Stimulated activated CD4-positive, alpha-beta T cell treated with anti-CD3 and anti-CD28 coated beads, TNF-alpha, amount 100 ng/mL, for 1 hour (primary cell): ENCODE measurements around the gene CYP20A1.
"Not testable (repeated sequence)": the region's sequence is repeated elsewhere in the genome, so short reads cannot be mapped to it uniquely, and the experiment has no call there.

Experiments used
- DNase-seq, 3 donors: peaks; one replicate each; pipeline ENCODE4 v3.0.0-alpha.2; 2020; ENCODE audit warnings: low read depth in 3 of 3, low spot score in 1 of 3

The CYP20A1 gene, protein sequence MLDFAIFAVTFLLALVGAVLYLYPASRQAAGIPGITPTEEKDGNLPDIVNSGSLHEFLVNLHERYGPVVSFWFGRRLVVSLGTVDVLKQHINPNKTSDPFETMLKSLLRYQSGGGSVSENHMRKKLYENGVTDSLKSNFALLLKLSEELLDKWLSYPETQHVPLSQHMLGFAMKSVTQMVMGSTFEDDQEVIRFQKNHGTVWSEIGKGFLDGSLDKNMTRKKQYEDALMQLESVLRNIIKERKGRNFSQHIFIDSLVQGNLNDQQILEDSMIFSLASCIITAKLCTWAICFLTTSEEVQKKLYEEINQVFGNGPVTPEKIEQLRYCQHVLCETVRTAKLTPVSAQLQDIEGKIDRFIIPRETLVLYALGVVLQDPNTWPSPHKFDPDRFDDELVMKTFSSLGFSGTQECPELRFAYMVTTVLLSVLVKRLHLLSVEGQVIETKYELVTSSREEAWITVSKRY

DNA sequence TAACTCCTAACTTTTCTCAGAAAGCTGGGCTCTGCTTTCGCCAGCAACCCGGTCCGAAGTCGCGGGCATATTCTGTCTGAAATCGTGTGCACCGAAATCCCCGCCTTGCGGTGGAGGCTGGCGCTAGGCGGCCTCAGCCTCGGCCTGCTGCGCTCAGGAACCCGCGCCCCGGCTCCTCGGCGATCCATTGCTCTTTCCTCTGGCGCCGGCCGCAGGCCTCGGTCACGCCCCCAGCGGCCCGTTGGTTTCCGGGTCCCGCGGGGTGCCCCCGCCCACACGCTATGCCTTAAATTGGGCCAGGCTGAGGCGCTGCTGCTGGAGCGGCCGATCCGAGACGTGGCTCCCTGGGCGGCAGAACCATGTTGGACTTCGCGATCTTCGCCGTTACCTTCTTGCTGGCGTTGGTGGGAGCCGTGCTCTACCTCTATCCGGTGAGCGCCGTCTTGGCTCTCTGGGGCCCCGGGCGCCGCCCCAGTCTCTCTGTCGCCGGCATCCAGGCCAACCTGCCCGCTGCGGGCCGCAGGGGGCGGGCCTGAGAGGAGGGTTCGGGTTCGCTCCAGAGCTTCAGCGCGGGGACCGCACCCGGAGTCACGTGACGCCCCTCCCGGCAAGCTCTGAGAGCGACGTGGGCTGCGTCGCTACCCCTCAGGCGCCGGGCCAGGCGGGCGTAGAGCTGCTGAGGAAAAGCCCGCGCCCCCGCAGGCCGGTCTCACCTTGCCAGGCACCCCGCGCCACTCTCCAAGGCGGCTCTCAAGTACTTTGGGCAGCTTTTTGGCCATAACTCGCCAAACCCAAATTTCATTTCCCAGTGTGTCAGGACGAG lies at the start of gene CYP20A1:
CYP20A1 (plus strand) TSS at position 315 of the 823 bp plus-strand sequence; CDS start at position 360, 45 bp downstream.
- peak; percentile 92 to 95 (median 93) for DNase-seq

DNA sequence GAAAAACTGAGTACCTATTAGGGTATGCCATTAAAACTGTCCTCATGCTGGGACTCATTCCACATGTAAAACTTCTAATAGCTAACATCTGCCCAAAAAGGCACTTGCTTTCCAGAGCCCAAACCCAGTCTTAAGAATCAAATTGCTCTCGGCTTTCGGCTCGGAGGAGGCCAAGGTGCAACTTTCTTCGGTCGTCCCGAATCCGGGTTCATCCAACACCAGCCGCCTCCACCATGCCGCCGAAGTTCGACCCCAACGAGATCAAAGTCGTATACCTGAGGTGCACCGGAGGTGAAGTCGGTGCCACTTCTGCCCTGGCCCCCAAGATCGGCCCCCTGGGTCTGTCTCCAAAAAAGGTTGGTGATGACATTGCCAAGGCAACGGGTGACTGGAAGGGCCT lies 48.3 kb upstream of the CYP20A1 start:
- DNase-seq, result not testable (repeated sequence)

DNA sequence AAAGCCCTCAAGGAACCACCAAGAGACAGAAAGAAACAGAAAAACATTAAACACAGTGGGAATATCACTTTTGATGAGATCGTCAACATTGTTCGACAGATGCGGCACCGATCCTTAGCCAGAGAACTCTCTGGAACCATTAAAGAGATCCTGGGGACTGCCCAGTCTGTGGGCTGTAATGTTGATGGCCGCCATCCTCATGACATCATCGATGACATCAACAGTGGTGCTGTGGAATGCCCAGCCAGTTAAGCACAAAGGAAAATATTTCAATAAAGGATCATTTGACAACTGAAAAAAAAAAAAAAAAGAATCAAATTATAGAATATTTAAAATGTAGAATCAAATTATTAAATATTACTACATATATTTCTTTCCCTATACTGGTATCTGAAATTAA lies 47.8 kb upstream of the CYP20A1 start:
- DNase-seq, result not testable (repeated sequence)

GRCh38 chr2:203191961-203192360 lies 46.9 kb upstream of the CYP20A1 start:
- DNase-seq, result no peak

GRCh38 chr2:203195331-203196036 lies 43.3 kb upstream of the CYP20A1 start:
- no peak for DNase-seq

GRCh38 chr2:203200866-203201265 lies 38.0 kb upstream of the CYP20A1 start:
- DNase-seq, result no peak

DNA sequence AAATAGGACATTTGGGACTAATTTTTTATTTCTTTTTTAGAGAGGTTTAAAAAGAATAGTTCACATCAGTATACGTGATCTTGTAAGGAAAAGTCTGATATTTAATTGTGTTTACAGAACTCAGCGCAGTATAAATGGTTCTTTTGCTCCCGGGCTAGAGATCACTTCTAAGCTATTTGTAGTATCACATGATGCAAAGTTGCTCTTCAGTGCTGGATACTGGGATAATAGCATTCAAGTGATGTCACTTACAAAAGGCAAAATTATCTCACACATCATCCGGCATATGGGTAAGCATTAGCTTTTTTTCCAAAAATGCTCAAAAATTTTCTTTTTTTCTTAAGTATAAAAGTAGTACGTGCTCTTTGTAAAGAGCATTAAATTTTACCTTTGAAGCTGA lies 37.4 kb upstream of the CYP20A1 start:
- DNase-seq, result no peak

GRCh38 chr2:203209538-203209937 lies 29.3 kb upstream of the CYP20A1 start:
- no peak for DNase-seq

- DNase-seq, result peak in 1 of 3 donors; percentile 5
These were observed 13.3 kb upstream of the CYP20A1 start for GRCh38 chr2:203225423-203226039.

GRCh38 chr2:203229674-203230073 lies 9.1 kb upstream of the CYP20A1 start:
- not testable (repeated sequence) for DNase-seq

DNA sequence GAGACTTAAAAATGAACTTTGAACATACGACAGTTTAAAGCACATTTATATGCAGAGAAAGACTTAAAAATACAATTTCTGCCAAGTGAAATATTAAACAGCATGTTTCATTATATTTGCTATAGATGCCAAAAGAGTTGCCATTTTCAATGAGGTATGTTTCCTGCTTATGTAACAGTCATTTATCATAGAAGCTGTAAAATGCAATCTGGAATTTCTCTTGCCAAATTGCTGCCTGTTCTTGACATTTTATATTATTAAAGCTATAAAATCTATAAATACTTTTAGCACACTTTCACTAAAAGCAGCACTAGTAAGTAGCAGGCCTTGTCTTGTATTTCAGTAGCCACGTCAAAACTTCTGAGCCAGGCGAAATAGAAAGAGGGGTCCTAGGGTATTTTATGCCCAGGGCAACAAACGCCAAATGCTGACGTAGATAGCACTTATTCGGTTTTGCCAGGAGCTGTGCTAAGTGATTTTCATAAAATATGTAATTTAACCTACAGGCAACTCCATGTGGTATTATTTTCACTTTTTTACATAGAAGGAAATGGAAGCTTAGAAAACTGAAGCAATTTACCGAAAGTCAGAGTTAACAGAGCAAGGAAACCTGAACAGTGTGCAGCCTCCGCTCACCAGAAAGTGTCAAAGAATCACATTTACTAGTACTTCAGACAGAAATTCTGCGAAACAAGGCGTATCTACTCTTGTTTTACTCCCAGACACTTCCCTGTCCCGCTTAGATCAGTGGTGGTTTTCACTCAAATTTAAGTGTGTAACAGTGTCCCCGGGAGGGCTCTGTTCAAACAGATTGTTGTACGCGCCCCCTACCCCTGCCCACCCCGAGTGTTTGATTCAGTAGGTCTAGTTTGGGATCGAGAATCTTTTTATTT lies 1.2 kb upstream of the CYP20A1 start:
- DNase-seq, result no peak

DNA sequence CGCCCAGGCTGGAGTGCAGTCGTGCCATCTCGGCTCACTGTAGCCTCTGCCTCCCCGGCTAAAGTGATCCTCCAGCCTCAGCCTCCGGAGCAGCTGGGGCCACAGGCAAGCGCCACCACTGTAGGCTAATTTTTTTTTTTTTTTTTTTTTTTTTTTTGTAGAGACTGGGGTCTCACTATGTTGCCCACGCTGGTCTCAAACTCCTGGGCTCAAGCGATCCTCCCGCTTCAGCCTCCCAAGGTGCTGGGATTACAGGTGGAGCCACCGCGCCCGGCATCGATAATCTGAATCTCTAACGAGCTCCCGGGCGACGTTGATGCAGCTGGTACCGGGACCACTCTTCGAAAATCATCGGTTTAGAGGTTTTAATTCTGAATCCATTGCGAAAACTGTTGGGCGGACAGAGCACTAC lies 520 bp upstream of the CYP20A1 start:
- no peak for DNase-seq

DNA sequence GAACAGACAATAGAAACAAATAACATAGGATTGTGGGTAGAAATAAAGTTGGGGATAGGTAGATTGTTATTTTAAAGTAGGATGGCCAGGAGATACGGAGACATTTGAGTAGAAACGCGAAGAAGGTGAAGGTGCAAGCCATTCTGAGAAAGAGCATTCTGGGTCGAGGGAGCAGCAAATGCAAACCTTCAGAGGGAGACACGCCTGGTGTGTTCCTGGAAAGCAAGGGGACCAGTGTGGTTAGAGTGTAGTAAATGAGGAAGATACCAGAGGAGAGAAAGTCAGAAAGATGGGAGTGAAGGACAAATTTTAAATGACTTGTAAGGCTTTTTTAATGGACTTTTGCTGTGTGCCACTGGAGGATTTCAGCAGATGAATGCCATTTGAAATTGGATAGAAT lies 1.7 kb downstream of the CYP20A1 start:
- DNase-seq, result no peak

GRCh38 chr2:203242518-203242917 lies 3.7 kb downstream of the CYP20A1 start:
- no peak for DNase-seq

- DNase-seq, result no peak
These were observed 7.8 kb downstream of the CYP20A1 start for GRCh38 chr2:203246646-203247045.

DNA sequence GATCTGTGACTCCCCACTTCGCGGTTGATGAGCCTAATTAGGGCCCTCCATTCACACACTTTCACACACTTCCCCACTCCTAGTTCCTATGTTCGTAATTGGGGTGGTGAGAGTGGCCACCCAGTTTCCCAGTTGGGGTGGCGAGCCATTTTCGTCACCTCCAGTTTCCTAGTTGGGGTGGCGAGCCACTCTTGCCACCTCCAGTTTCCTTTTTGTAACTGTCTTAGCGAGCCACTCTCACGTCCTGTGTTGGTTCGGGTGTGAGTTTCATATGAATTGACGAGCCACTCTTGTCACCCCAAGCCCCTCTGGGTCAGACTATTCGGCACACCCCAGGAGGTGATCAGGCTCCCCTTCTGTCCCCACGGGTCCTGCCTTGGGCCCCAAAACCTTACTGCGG lies 14.0 kb downstream of the CYP20A1 start:
- no peak for DNase-seq

- not testable (repeated sequence) for DNase-seq
These were observed 14.7 kb downstream of the CYP20A1 start for GRCh38 chr2:203253422-203254095.

DNA sequence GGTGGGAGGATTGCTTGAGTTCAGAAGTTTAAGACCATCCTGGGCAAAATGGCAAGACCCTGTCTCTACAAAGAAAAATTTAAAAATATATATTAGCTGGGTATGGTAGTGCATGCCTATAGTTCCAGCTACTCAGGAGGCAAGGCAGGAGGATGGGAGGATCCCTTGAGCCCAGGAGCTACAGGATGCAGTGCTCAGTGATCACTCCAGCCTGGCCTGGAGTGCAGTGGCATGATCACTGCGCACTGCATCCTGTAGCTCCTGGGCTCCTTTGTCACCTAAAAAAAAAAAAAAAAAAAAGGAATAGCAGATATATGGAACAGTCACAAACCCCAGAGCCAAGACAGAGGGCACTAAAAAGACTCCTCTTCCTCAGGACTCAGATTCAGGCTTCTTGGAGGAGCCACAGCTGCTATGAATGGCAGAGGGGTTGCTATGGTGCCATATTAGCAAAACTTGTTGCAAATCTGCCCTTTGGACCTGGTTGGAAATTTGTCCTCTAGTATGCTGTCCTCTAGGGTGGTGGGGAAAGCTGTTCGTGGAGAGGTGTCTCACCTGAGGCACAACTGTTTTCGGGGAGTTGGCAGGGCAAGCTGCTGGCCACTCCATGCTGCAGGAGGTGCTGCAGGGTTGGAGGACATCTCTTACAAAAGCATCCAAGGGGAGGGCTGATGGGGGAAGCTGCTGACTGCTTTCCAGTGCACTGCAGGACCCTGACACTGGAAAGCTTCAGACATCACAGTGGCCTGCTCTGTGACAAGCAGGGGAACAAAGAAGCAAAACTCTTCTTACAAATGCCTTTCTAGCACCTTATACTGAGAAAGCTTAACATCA lies 22.7 kb downstream of the CYP20A1 start:
- no peak for DNase-seq
